OCI-LY3 (cell line): ENCODE measurements around the gene PRDM16.

Experiments used
- H2AFZ ChIP-seq: fragments of 200-600, 300-600 bp; shearing (Covaris generic); 2 replicates; pipeline ENCODE4 v1.6.0; 2014; ENCODE audit warnings: antibody characterized with exemption, low read depth, low read length
- H3K27ac ChIP-seq: fragments of 200-600, 300-600 bp; sonication (generic); 2 replicates; pipeline ENCODE4 v1.5.1; 2014; ENCODE audit warnings: mild to moderate bottlenecking, low read length, moderate library complexity, mixed read lengths
- H3K27me3 ChIP-seq: fragments of 200-600, 300-600 bp; sonication (generic); 2 replicates; pipeline ENCODE4 v1.6.1; 2014; ENCODE audit warnings: low read depth, low read length, mixed read lengths
- H3K36me3 ChIP-seq: fragments of 200-600, 300-600 bp; sonication (generic); replicated peaks from 2 replicates; pipeline ENCODE3; 2014; ENCODE audit warnings: low read depth, low read length, mixed read lengths
- H3K4me1 ChIP-seq: fragments of 300-600, 200-600 bp; sonication (generic); 2 replicates; pipeline ENCODE4 v1.6.1; 2014; ENCODE audit warnings: low read length, mixed read lengths
- H3K4me2 ChIP-seq: fragments of 200-600, 300-600 bp; sonication (generic); 2 replicates; pipeline ENCODE4 v1.6.1; 2014; ENCODE audit warnings: low read length, mixed read lengths
- H3K4me3 ChIP-seq: fragments of 300-600, 200-600 bp; sonication (generic); 2 replicates; pipeline ENCODE4 v1.5.1; 2014; ENCODE audit warnings: antibody characterized with exemption, mild to moderate bottlenecking, low read length, moderate library complexity
- H3K79me2 ChIP-seq: fragments of 300-600, 200-600 bp; shearing (Covaris generic); 2 replicates; pipeline ENCODE4 v1.6.1; 2014; ENCODE audit warnings: mild to moderate bottlenecking, low read length, mixed read lengths
- H3K9ac ChIP-seq: fragments of 300-600, 200-600 bp; shearing (Covaris generic); 2 replicates; pipeline ENCODE4 v1.6.0; 2014; ENCODE audit warnings: mild to moderate bottlenecking, low read length, moderate library complexity
- H3K9me3 ChIP-seq: fragments of 200-600, 300-600 bp; shearing (Covaris generic); 2 replicates; pipeline ENCODE4 v1.6.1; 2014; ENCODE audit warnings: low read length, mixed read lengths; ENCODE audit not compliant: insufficient read depth
- H4K20me1 ChIP-seq: fragments of 200-600, 300-600 bp; sonication (generic); 2 replicates; pipeline ENCODE4 v1.6.1; 2016; ENCODE audit warnings: low read length, mixed read lengths; ENCODE audit not compliant: insufficient read depth
- CTCF ChIP-seq: fragments of 200-600, 300-600 bp; sonication (generic); IDR thresholded peaks from 2 replicates; pipeline ENCODE4 v1.5.1; 2014; ENCODE audit warnings: antibody characterized with exemption, low read length, low read depth
- EZH2phosphoT487 ChIP-seq: fragments of 200-600 bp; shearing (Covaris generic); IDR thresholded peaks from 2 replicates; pipeline ENCODE4 v1.6.1; 2018; ENCODE audit warnings: antibody characterized with exemption, mixed run types, low read depth

Gene PRDM16

GRCh38 chr1:3263790-3264189, 194.8 kb downstream of the PRDM16 start:
- Histone ChIP-seq H3K9ac (no peak overlapping the region), H4K20me1 (no peaks in the 10 kb centered on the region), H3K4me2 (no peak overlapping the region), H3K36me3 (no peaks in the 10 kb centered on the region), H3K4me3 (no peak overlapping the region), H3K4me1 (no peaks in the 10 kb centered on the region), H3K9me3 (no peaks in the 10 kb centered on the region), H3K27me3 (no peaks in the 10 kb centered on the region), H3K27ac (no peak overlapping the region), H2AFZ (no peak overlapping the region), H3K79me2 (no peaks in the 10 kb centered on the region)
- TF ChIP-seq CTCF (no peak), EZH2phosphoT487 (no peak)

- no peaks in the 10 kb centered on the region for H3K79me2 ChIP-seq
- no peak overlapping the region for H3K27ac ChIP-seq
- TF ChIP-seq CTCF (no peak), EZH2phosphoT487 (no peak)
- H3K4me3 ChIP-seq, result no peak overlapping the region
- no peaks in the 10 kb centered on the region for H3K9me3 ChIP-seq
- H3K4me1 ChIP-seq, result no peaks in the 10 kb centered on the region
- H3K27me3 ChIP-seq, result no peaks in the 10 kb centered on the region
- H3K9ac ChIP-seq, result no peak overlapping the region
- no peaks in the 10 kb centered on the region for H4K20me1 ChIP-seq
- no peak overlapping the region for H2AFZ ChIP-seq
- H3K4me2 ChIP-seq, result no peak overlapping the region
- H3K36me3 ChIP-seq, result no peaks in the 10 kb centered on the region
Measured at GRCh38 chr1:3264456-3264855, 195.5 kb downstream of the PRDM16 start.

- Histone ChIP-seq H3K27ac (no peak overlapping the region), H3K9ac (no peak overlapping the region), H3K79me2 (no peaks in the 10 kb centered on the region), H3K9me3 (no peaks in the 10 kb centered on the region), H3K27me3 (no peaks in the 10 kb centered on the region), H2AFZ (no peak overlapping the region), H3K4me2 (no peak overlapping the region), H3K4me1 (no peaks in the 10 kb centered on the region), H3K4me3 (no peak overlapping the region), H4K20me1 (no peaks in the 10 kb centered on the region), H3K36me3 (no peaks in the 10 kb centered on the region)
- TF ChIP-seq EZH2phosphoT487, result no peak
- TF ChIP-seq CTCF, result no peak
Measured at GRCh38 chr1:3265835-3266805, 197.1 kb downstream of the PRDM16 start.

- Histone ChIP-seq H4K20me1 (no peaks in the 10 kb centered on the region), H3K4me3 (no peak overlapping the region), H2AFZ (no peak overlapping the region), H3K9ac (no peak overlapping the region), H3K4me1 (no peaks in the 10 kb centered on the region), H3K36me3 (no peaks in the 10 kb centered on the region), H3K79me2 (no peaks in the 10 kb centered on the region), H3K27me3 (no peaks in the 10 kb centered on the region), H3K9me3 (no peaks in the 10 kb centered on the region), H3K4me2 (no peak overlapping the region), H3K27ac (no peak overlapping the region)
- TF ChIP-seq EZH2phosphoT487, result no peak
- no peak for TF ChIP-seq CTCF
Measured at GRCh38 chr1:3266870-3267549, 198.0 kb downstream of the PRDM16 start.
